ENCODE results near the gene CFAP65. TPM values are rescaled to one million over a fixed set of nuclear protein-coding genes. Genes with fewer than 3 reads are reported as not detected.

CFAP65 gene
- total RNA-seq, 3 donors from 2014 or later (not counting 1 experiment from before 2014, with no cell fraction given) = not detected

DNA sequence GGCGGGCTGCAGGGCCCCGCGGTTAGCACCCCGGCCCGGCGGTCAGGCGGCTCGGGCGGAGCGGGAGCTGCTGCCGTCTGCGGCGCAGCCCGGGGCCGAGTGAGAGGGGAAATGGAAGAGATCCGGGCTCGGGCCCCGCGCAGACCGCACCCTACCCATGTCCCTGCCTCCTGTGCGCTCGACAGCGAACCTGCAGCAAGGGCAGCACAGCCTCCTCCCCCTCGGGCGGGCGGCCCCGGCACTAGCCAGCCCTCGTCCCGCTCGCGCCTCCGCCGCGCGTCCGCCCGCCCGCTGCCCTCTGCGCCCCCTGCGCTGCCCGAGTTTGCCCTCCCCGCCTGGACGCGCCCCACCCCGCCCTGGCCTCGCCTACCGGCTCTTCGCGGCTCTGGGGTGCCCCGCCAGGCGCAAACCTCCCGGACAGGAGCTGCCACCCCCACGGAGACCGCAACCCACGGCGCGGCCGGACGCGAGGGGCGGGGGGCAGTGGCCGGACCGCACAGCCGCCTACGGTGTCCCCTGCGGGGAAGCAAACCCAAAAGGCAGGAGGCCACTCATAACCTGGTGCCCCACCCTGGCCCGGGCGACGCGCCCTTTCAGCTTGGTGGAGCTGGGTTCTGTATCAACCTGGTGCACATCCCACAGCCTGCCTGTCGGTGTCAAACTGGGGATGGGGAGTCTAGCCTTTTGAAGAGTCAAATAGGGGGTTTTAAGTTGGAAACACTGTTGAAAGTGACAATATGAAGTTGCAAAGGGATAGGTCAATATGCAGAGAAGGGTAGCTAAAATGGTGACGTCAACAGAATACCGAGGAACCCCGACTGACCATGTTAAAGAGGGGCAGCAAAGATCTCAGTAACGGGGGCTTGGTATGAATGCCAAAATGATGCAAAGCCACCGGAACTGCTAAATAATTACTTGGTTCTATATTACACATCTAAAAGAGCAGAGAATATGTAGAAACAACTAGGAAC is 19.8 kb upstream of the CFAP65 start, which contains the start of gene IHH:
Gene IHH, minus strand, starts transcription at position 101 of the 971 bp plus-strand sequence. CDS start 454 bp downstream, outside the sequence.
- WGBS (ENCODE audit: insufficient coverage) = 3% methylated on average over 75 of the region's 76 CpGs
- Mint-ChIP-seq H3K27me3 (ENCODE audit: low read depth in 2 of 2) (peaks cover 39 to 52% of the 10 kb centered on the region in 2 donors), H3K27ac (no peak within 1 kb of the TSS), H3K4me1 (peaks cover 0 to 22% of the 10 kb centered on the region in 2 donors), H3K9me3 (no peaks in the 10 kb centered on the region), H3K36me3 (no peaks in the 10 kb centered on the region), H3K4me3 (peak within 1 kb of the TSS; percentile 73)
- H3K27me3 ChIP-seq (ENCODE audit: control insufficient read depth, insufficient read depth, low read length) = peaks cover 57% of the 10 kb centered on the region
- ATAC-seq (peak in 1 of 3 donors; percentile 46), DNase-seq (peak in 1 of 2 donors; percentile 35)
- no peak within 1 kb of the TSS for H3K4me3 ChIP-seq (ENCODE audit: low read length)
- no peak for TF ChIP-seq CTCF (IDR thresholded peaks at IDR 0.05)
- H3K27ac ChIP-seq (ENCODE audit: low read length) = no peak within 1 kb of the TSS
- H3K9me3 ChIP-seq (ENCODE audit: control insufficient read depth, insufficient read depth, low read length) = no peaks in the 10 kb centered on the region
- intact Hi-C loops (cut with micrococcal nuclease) = no loop called here
- peaks cover 32% of the 10 kb centered on the region for H3K4me1 ChIP-seq (ENCODE audit: control insufficient read depth, insufficient read depth, low read length)
- no peaks in the 10 kb centered on the region for H3K36me3 ChIP-seq (ENCODE audit: control insufficient read depth, insufficient read depth, low read length)

GRCh38 chr2:219059725-219060682 is 18.7 kb upstream of the CFAP65 start:
- Histone ChIP-seq H3K36me3 (ENCODE audit: control insufficient read depth, insufficient read depth, low read length) (no peaks in the 10 kb centered on the region), H3K27ac (ENCODE audit: low read length) (no peak overlapping the region), H3K27me3 (ENCODE audit: control insufficient read depth, insufficient read depth, low read length) (peaks cover 57% of the 10 kb centered on the region), H3K4me3 (ENCODE audit: low read length) (no peak overlapping the region), H3K9me3 (ENCODE audit: control insufficient read depth, insufficient read depth, low read length) (no peaks in the 10 kb centered on the region), H3K4me1 (ENCODE audit: control insufficient read depth, insufficient read depth, low read length) (peaks cover 32% of the 10 kb centered on the region)
- ATAC-seq = no peak
- H3K9me3 Mint-ChIP-seq = no peaks in the 10 kb centered on the region
- no peaks in the 10 kb centered on the region for H3K36me3 Mint-ChIP-seq
- H3K27me3 Mint-ChIP-seq (ENCODE audit: low read depth in 2 of 2) = peaks cover 41 to 57% of the 10 kb centered on the region in 2 donors
- H3K27ac Mint-ChIP-seq = no peak overlapping the region
- peak in 1 of 2 donors; percentile 13 for DNase-seq
- H3K4me3 Mint-ChIP-seq = peak overlapping the region; percentile 73
- WGBS (ENCODE audit: insufficient coverage) = 5% methylated on average over 81 of the region's 81 CpGs
- H3K4me1 Mint-ChIP-seq = peaks cover 0 to 22% of the 10 kb centered on the region in 2 donors
- intact Hi-C loops (cut with micrococcal nuclease) = loop anchor here (5.0 kb wide), 1 partner anchor 152 kb away; no protein-coding TSS in a partner anchor
- TF ChIP-seq CTCF (IDR thresholded peaks at IDR 0.05) = no peak

- Histone ChIP-seq H3K4me3 (ENCODE audit: low read length) (no peak overlapping the region), H3K4me1 (ENCODE audit: control insufficient read depth, insufficient read depth, low read length) (peaks cover 32% of the 10 kb centered on the region), H3K27me3 (ENCODE audit: control insufficient read depth, insufficient read depth, low read length) (peaks cover 57% of the 10 kb centered on the region), H3K27ac (ENCODE audit: low read length) (no peak overlapping the region), H3K36me3 (ENCODE audit: control insufficient read depth, insufficient read depth, low read length) (no peaks in the 10 kb centered on the region), H3K9me3 (ENCODE audit: control insufficient read depth, insufficient read depth, low read length) (no peaks in the 10 kb centered on the region)
- no peaks in the 10 kb centered on the region for H3K9me3 Mint-ChIP-seq
- TF ChIP-seq CTCF (IDR thresholded peaks at IDR 0.05) = no peak
- DNase-seq = peak in 1 of 2 donors; percentile 9
- WGBS (ENCODE audit: insufficient coverage) = 8% methylated on average over 17 of the region's 17 CpGs
- no peak for ATAC-seq
- H3K27me3 Mint-ChIP-seq (ENCODE audit: low read depth in 2 of 2) = peaks cover 45 to 57% of the 10 kb centered on the region in 2 donors
- intact Hi-C loops (cut with micrococcal nuclease) = loop anchor here (5.0 kb wide), 1 partner anchor 153 kb away; no protein-coding TSS in a partner anchor
- H3K27ac Mint-ChIP-seq = no peak overlapping the region
- peak overlapping the region; percentile 73 for H3K4me3 Mint-ChIP-seq
- H3K4me1 Mint-ChIP-seq = peaks cover 0 to 22% of the 10 kb centered on the region in 2 donors
- H3K36me3 Mint-ChIP-seq = no peaks in the 10 kb centered on the region
These were observed 18.0 kb upstream of the CFAP65 start for GRCh38 chr2:219059375-219059724.
